Measurements from ENCODE around the gene ZNF70.

The ZNF70 gene

DNA sequence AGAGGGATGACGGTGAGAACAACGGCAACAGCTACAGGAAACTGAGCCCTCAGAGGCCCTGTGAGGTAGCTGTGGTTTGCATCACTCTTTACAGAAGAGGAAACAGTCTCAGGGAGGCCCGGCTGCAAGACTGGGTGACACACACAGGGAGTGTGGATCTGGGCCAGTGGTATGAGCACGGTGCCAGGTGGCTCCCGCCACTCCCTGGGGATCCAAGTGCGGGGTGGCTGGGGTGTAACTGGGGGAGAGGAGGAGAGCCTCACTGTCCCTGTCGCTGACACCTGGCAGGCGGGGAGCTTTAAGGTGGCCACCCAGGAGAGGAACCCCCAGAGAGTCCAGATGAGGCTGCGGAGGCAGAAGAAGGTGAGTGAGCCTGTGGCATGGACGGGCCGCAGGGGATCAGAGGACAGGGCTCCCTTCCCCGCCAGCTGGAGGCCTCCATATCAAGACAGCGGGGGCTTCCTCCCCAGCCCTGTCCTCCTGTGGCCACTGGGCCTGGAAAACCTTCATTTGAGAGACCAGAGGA is 54.5 kb downstream of the ZNF70 start:
- Histone ChIP-seq H3K36me3 (ENCODE audit: control insufficient read depth in 4 of 4, insufficient read depth in 4 of 4, low read length in 3 of 4) (peaks cover 22 to 74% (median 52%) of the 10 kb centered on the region in 4 experiments), H3K27ac (ENCODE audit: insufficient read depth in 1 of 2, low read depth in 1 of 2, low read length in 2 of 2, poor library complexity in 1 of 2, severe bottlenecking in 2 of 2) (peak overlapping the region; percentile 89 to 96)

DNA sequence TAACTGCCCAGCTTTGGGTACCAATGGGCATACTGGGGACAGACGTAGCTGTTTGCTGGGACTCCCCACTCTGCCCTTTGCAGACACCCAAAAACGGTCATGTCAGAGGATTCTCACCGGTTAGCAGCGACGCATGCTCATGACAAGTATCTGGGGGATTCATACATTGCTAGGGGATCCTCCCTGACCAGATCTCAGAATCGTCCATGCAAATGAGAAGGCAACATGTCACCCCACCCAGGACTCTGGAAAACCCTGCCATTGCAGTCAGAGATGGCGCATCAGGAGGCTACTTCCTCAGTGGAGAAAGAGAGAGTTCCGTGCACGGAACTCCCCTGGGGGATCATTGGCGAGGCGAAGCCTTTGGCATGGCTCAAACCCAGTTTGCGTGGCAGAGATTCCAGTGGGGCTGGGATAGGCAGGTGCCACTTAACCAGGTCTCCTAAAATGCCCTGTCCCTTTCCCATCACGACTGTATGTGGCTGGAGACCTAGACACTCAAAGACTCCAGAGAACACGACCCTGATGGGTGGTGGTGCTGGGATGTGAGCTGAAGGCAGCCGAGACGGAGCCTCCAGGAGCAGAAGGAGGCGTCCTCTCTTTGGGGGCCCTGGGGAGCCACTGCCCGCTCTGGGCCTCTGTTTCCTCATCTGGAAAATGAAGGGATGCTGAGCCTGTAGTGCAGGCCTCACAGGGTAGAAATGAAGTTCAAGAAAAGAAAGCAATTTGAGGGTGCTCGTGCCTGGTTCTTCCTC is 55.2 kb downstream of the ZNF70 start:
- Histone ChIP-seq H3K36me3 (ENCODE audit: control insufficient read depth in 4 of 4, insufficient read depth in 4 of 4, low read length in 3 of 4) (peaks cover 16 to 71% (median 49%) of the 10 kb centered on the region in 4 experiments), H3K27ac (ENCODE audit: insufficient read depth in 1 of 2, low read depth in 1 of 2, low read length in 2 of 2, poor library complexity in 1 of 2, severe bottlenecking in 2 of 2) (peak overlapping the region; percentile 89 to 96), H3K4me1 (ENCODE audit: control extremely low read depth in 1 of 4, control insufficient read depth in 4 of 4, insufficient read depth in 4 of 4, low read length in 3 of 4) (peaks cover 10 to 46% (median 41%) of the 10 kb centered on the region in 4 experiments), H3K4me3 (ENCODE audit: control insufficient read depth in 1 of 7, extremely low read depth in 1 of 7, insufficient read depth in 4 of 7, low read depth in 2 of 7, low read length in 6 of 7) (peak overlapping the region in 3 of 7 experiments; percentile 21 to 49 (median 25)), H3K9me3 (ENCODE audit: control extremely low read depth in 1 of 5, control insufficient read depth in 4 of 5, insufficient read depth in 2 of 5, low read depth in 1 of 5, low read length in 4 of 5) (peaks cover 0 to 1% (median 0%) of the 10 kb centered on the region in 5 experiments), H3K27me3 (replicated peaks in 2 of 5; ENCODE audit: control insufficient read depth in 4 of 5, insufficient read depth in 5 of 5, low read length in 4 of 5) (no peaks in the 10 kb centered on the region)
- ChIA-PET CTCF (interaction anchor here (1.3 to 1.5 kb wide), 3 partner anchors 11 to 68 kb away, joined by 3 to 4 read pairs (median 3); no protein-coding TSS in a partner anchor), POLR2A (interaction anchor here (0.8 kb wide), 1 partner anchor 163 kb away, joined by 3 read pairs; no protein-coding TSS in a partner anchor)
- peak in 1 of 3 donors; percentile 17 for DNase-seq
- WGBS (ENCODE audit: insufficient coverage) = 68% methylated on average over 17 of the region's 19 CpGs

More for the DNA sequence above, 54.5 kb downstream of the ZNF70 start:
- whole genome bisulfite sequencing (ENCODE audit: insufficient coverage) = 12% methylated on average over 11 of the region's 13 CpGs
- peaks cover 0 to 1% (median 0%) of the 10 kb centered on the region in 5 experiments for H3K9me3 ChIP-seq (ENCODE audit: control extremely low read depth in 1 of 5, control insufficient read depth in 4 of 5, insufficient read depth in 2 of 5, low read depth in 1 of 5, low read length in 4 of 5)
- peak; percentile 90 to 98 (median 96) for DNase-seq
- ChIA-PET CTCF (interaction anchor here (1.4 to 1.5 kb wide), 2 partner anchors 12 to 69 kb away, joined by 3 to 4 read pairs; no protein-coding TSS in a partner anchor), POLR2A (interaction anchor here (0.7 to 1.4 kb wide), 3 partner anchors 20 to 162 kb away, joined by 3 to 6 read pairs (median 3); no protein-coding TSS in a partner anchor)
- peaks cover 10 to 46% (median 41%) of the 10 kb centered on the region in 4 experiments for H3K4me1 ChIP-seq (ENCODE audit: control extremely low read depth in 1 of 4, control insufficient read depth in 4 of 4, insufficient read depth in 4 of 4, low read length in 3 of 4)
- H3K27me3 ChIP-seq (replicated peaks in 2 of 5; ENCODE audit: control insufficient read depth in 4 of 5, insufficient read depth in 5 of 5, low read length in 4 of 5) = no peaks in the 10 kb centered on the region
- peak overlapping the region in 6 of 7 experiments; percentile 2 to 58 (median 36) for H3K4me3 ChIP-seq (ENCODE audit: control insufficient read depth in 1 of 7, extremely low read depth in 1 of 7, insufficient read depth in 4 of 7, low read depth in 2 of 7, low read length in 6 of 7)

GRCh38 chr22:23695141-23695540 is 55.8 kb downstream of the ZNF70 start:
- ChIA-PET CTCF (interaction anchor here (1.3 kb wide), 1 partner anchor 54 kb away, joined by 3 read pairs; no protein-coding TSS in a partner anchor), POLR2A (no interaction called here)

GRCh38 chr22:23693979-23694680 is 56.8 kb downstream of the ZNF70 start:
- Histone ChIP-seq H3K4me3 (ENCODE audit: control insufficient read depth in 1 of 7, extremely low read depth in 1 of 7, insufficient read depth in 4 of 7, low read depth in 2 of 7, low read length in 6 of 7) (no peak overlapping the region), H3K27me3 (replicated peaks in 2 of 5; ENCODE audit: control insufficient read depth in 4 of 5, insufficient read depth in 5 of 5, low read length in 4 of 5) (no peaks in the 10 kb centered on the region), H3K27ac (ENCODE audit: insufficient read depth in 1 of 2, low read depth in 1 of 2, low read length in 2 of 2, poor library complexity in 1 of 2, severe bottlenecking in 2 of 2) (peak overlapping the region; percentile 89 to 96), H3K9me3 (ENCODE audit: control extremely low read depth in 1 of 5, control insufficient read depth in 4 of 5, insufficient read depth in 2 of 5, low read depth in 1 of 5, low read length in 4 of 5) (no peaks in the 10 kb centered on the region), H3K36me3 (ENCODE audit: control insufficient read depth in 4 of 4, insufficient read depth in 4 of 4, low read length in 3 of 4) (peaks cover 11 to 70% (median 46%) of the 10 kb centered on the region in 4 experiments), H3K4me1 (ENCODE audit: control extremely low read depth in 1 of 4, control insufficient read depth in 4 of 4, insufficient read depth in 4 of 4, low read length in 3 of 4) (peaks cover 10 to 46% (median 41%) of the 10 kb centered on the region in 4 experiments)
- ChIA-PET POLR2A (no interaction called here), CTCF (interaction anchor here (1.0 to 1.7 kb wide), 6 partner anchors 10 to 72 kb away, joined by 3 to 5 read pairs (median 3); no protein-coding TSS in a partner anchor)
- DNase-seq = no peak
- WGBS (ENCODE audit: insufficient coverage) = 89% methylated on average over 9 of the region's 11 CpGs

More at GRCh38 chr22:23695141-23695540, 55.8 kb downstream of the ZNF70 start:
- Histone ChIP-seq H3K9me3 (ENCODE audit: control extremely low read depth in 1 of 5, control insufficient read depth in 4 of 5, insufficient read depth in 2 of 5, low read depth in 1 of 5, low read length in 4 of 5) (no peaks in the 10 kb centered on the region), H3K36me3 (ENCODE audit: control insufficient read depth in 4 of 4, insufficient read depth in 4 of 4, low read length in 3 of 4) (peaks cover 15 to 71% (median 49%) of the 10 kb centered on the region in 4 experiments), H3K4me3 (ENCODE audit: control insufficient read depth in 1 of 7, extremely low read depth in 1 of 7, insufficient read depth in 4 of 7, low read depth in 2 of 7, low read length in 6 of 7) (peak overlapping the region in 2 of 7 experiments; percentile 11 to 25), H3K27ac (ENCODE audit: insufficient read depth in 1 of 2, low read depth in 1 of 2, low read length in 2 of 2, poor library complexity in 1 of 2, severe bottlenecking in 2 of 2) (peak overlapping the region; percentile 89 to 96), H3K27me3 (replicated peaks in 2 of 5; ENCODE audit: control insufficient read depth in 4 of 5, insufficient read depth in 5 of 5, low read length in 4 of 5) (no peaks in the 10 kb centered on the region), H3K4me1 (ENCODE audit: control extremely low read depth in 1 of 4, control insufficient read depth in 4 of 4, insufficient read depth in 4 of 4, low read length in 3 of 4) (peaks cover 10 to 46% (median 41%) of the 10 kb centered on the region in 4 experiments)
- no peak for DNase-seq
- WGBS (ENCODE audit: insufficient coverage) = 86% methylated on average over 2 of the region's 3 CpGs

DNA sequence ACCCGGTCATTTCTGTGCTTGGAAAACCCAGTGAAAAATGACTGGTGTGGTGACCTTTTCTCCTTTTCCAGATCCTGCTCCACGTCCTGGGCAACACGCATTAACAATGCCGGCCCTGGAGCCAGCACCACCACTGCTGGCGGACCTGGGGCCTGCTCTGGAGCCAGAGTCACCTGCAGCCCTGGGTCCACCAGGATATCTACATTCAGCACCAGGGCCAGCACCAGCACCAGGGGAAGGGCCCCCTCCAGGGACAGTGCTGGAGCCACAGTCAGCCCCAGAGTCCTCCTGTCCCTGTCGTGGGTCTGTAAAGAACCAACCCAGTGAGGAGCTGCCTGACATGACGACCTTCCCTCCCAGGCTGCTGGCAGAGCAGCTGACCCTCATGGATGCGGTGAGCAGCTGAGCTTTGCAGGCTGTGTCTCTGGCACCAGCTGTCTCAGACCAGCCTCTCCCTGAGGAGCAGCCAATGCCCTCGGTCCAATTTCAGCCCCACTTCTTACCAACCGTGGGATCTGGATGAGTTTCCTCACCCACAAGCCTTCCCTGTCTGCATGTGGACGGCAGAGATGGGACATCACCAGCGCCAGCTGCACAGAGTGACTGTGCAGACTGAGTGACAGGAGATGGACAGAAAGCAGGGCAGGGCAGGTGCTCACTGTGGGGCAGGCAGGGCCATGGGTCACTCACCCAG is 58.2 kb downstream of the ZNF70 start:
- ChIA-PET CTCF (interaction anchor here (1.0 to 1.7 kb wide), 3 partner anchors 8 to 73 kb away, joined by 3 read pairs; no protein-coding TSS in a partner anchor), POLR2A (no interaction called here)
- Histone ChIP-seq H3K27me3 (replicated peaks in 2 of 5; ENCODE audit: control insufficient read depth in 4 of 5, insufficient read depth in 5 of 5, low read length in 4 of 5) (no peaks in the 10 kb centered on the region), H3K4me3 (ENCODE audit: control insufficient read depth in 1 of 7, extremely low read depth in 1 of 7, insufficient read depth in 4 of 7, low read depth in 2 of 7, low read length in 6 of 7) (no peak overlapping the region), H3K36me3 (ENCODE audit: control insufficient read depth in 4 of 4, insufficient read depth in 4 of 4, low read length in 3 of 4) (peaks cover 6 to 67% (median 45%) of the 10 kb centered on the region in 4 experiments), H3K4me1 (ENCODE audit: control extremely low read depth in 1 of 4, control insufficient read depth in 4 of 4, insufficient read depth in 4 of 4, low read length in 3 of 4) (peaks cover 8 to 35% (median 31%) of the 10 kb centered on the region in 4 experiments), H3K9me3 (ENCODE audit: control extremely low read depth in 1 of 5, control insufficient read depth in 4 of 5, insufficient read depth in 2 of 5, low read depth in 1 of 5, low read length in 4 of 5) (no peaks in the 10 kb centered on the region), H3K27ac (ENCODE audit: insufficient read depth in 1 of 2, low read depth in 1 of 2, low read length in 2 of 2, poor library complexity in 1 of 2, severe bottlenecking in 2 of 2) (no peak overlapping the region)
- WGBS (ENCODE audit: insufficient coverage) = 96% methylated on average over 11 of the region's 12 CpGs
- no peak for DNase-seq

DNA sequence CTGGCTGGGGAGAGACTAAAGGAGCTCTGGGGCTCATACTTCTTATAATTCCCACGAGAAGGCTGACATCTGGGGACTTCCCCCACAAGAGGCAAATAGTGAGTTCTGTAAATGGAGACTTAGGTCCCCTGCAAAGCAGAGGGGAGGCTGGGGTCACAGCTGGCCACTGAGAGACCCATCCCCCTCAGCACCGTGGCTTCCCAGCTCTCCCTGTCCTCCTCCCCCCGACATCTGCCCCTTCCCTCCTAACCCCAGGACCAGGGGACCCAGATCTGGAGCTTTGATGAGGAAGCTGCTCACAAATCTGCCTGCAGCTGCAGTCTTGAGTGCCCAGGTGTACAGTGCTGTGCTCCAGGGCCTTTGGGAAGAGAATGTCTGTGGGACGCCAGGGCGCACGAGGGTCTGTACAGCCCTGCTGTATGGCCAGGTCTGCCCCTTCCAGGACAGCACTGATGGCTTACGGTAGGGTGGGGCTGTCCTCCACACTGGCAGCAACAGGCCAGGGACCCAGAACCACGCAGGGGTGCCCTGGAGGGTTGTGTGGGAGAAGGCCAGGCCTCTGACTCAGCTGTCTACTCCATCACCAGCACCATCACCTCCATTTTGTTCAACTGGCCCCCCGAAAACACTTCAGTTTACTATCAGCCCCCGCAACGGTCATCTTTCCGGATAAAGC is 59.0 kb downstream of the ZNF70 start:
- 88% methylated on average over 12 of the region's 12 CpGs for WGBS (ENCODE audit: insufficient coverage)
- no peaks in the 10 kb centered on the region for H3K27me3 ChIP-seq (replicated peaks in 2 of 5; ENCODE audit: control insufficient read depth in 4 of 5, insufficient read depth in 5 of 5, low read length in 4 of 5)
- H3K4me1 ChIP-seq (ENCODE audit: control extremely low read depth in 1 of 4, control insufficient read depth in 4 of 4, insufficient read depth in 4 of 4, low read length in 3 of 4) = peaks cover 8 to 27% (median 23%) of the 10 kb centered on the region in 4 experiments
- no peaks in the 10 kb centered on the region for H3K9me3 ChIP-seq (ENCODE audit: control extremely low read depth in 1 of 5, control insufficient read depth in 4 of 5, insufficient read depth in 2 of 5, low read depth in 1 of 5, low read length in 4 of 5)
- no peak overlapping the region for H3K4me3 ChIP-seq (ENCODE audit: control insufficient read depth in 1 of 7, extremely low read depth in 1 of 7, insufficient read depth in 4 of 7, low read depth in 2 of 7, low read length in 6 of 7)
- ChIA-PET POLR2A (no interaction called here), CTCF (no interaction called here)
- H3K27ac ChIP-seq (ENCODE audit: insufficient read depth in 1 of 2, low read depth in 1 of 2, low read length in 2 of 2, poor library complexity in 1 of 2, severe bottlenecking in 2 of 2) = no peak overlapping the region
- peaks cover 6 to 64% (median 45%) of the 10 kb centered on the region in 4 experiments for H3K36me3 ChIP-seq (ENCODE audit: control insufficient read depth in 4 of 4, insufficient read depth in 4 of 4, low read length in 3 of 4)
- no peak for DNase-seq
